GM19035 (cell line): ENCODE measurements around the gene P2RX3.

Experiments
- ATAC-seq: cut with Tn5 transposase; IDR thresholded peaks from one replicate; pipeline ENCODE4 v1.9.1; 2021; ENCODE audit not compliant: unreplicated experiment

The P2RX3 gene

GRCh38 chr11:57414612-57415212 lies 76.6 kb downstream of the P2RX3 start:
- ATAC-seq: no peak

- no peak for ATAC-seq
Observed at GRCh38 chr11:57416436-57416835, 78.3 kb downstream of the P2RX3 start.

GRCh38 chr11:57417056-57417455 lies 78.9 kb downstream of the P2RX3 start:
- ATAC-seq: no peak

GRCh38 chr11:57418131-57418530 lies 80.0 kb downstream of the P2RX3 start:
- ATAC-seq: no peak

- ATAC-seq: no peak
Observed at GRCh38 chr11:57419146-57419545, 81.0 kb downstream of the P2RX3 start.

- no peak for ATAC-seq
Observed at GRCh38 chr11:57421066-57421465, 82.9 kb downstream of the P2RX3 start.

GRCh38 chr11:57421805-57422204 lies 83.7 kb downstream of the P2RX3 start:
- no peak for ATAC-seq
